ENCODE results near the gene CFAP45.

DNA sequence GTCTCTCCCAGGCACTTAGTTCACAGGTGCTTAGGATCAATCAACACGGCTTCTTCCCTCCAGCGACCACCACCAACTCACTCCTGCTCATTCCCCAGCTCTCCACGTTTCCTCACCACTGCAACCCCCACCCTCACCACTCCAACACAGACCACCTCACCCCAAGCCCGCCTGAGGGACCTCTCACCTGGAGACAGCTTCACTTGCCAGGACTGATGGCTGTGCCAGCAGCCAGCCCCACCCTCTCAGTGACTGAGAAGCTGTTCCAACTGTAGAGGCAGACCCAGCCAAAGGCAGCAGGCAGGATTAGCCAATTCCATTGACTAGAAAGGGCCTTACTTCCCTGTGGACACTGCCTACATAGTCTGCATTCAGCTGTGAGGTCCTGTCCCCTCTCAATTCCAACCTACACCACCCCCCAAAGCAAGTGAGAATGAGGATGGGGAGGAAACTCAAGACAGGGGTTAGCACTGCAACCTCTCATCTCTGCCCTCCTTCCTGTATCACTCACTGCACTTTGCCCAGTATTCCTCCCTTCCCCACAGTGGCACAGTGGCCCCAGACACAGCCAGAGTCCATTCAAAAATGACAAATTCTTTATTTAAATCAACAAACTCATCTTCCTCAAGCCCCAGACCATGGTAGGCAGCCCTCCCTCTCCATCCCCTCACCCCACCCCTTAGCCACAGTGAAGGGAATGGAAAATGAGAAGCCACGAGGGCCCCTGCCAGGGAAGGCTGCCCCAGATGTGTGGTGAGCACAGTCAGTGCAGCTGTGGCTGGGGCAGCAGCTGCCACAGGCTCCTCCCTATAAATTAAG lies 17.8 kb upstream of the CFAP45 start:
- TF ChIP-seq, protein P1, sequence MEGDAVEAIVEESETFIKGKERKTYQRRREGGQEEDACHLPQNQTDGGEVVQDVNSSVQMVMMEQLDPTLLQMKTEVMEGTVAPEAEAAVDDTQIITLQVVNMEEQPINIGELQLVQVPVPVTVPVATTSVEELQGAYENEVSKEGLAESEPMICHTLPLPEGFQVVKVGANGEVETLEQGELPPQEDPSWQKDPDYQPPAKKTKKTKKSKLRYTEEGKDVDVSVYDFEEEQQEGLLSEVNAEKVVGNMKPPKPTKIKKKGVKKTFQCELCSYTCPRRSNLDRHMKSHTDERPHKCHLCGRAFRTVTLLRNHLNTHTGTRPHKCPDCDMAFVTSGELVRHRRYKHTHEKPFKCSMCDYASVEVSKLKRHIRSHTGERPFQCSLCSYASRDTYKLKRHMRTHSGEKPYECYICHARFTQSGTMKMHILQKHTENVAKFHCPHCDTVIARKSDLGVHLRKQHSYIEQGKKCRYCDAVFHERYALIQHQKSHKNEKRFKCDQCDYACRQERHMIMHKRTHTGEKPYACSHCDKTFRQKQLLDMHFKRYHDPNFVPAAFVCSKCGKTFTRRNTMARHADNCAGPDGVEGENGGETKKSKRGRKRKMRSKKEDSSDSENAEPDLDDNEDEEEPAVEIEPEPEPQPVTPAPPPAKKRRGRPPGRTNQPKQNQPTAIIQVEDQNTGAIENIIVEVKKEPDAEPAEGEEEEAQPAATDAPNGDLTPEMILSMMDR (IDR thresholded peaks at IDR 0.05) = no peak
- no peak for TF ChIP-seq POLR2A (IDR thresholded peaks at IDR 0.05)

All from lower leg skin (tissue), 3 donors.